GM12878 (cell line): ENCODE data around the gene CHST8.

Experiments
- CTCF ChIP-seq, 3 experiments: IDR thresholded peaks in 2 of 3; conservative IDR thresholded peaks in 1 of 3; 2 replicates each; pipeline ENCODE4 v1.5.1; 2011; ENCODE audit warnings: low read depth in 3 of 3, low read length in 3 of 3, mild to moderate bottlenecking in 3 of 3, control low read depth in 2 of 3, moderate library complexity in 2 of 3, inconsistent platforms in 1 of 3, mixed read lengths in 1 of 3; ENCODE audit not compliant: control insufficient read depth in 2 of 3, insufficient read depth in 1 of 3; ENCODE audit errors: extremely low read depth in 1 of 3
- EZH2 ChIP-seq: IDR thresholded peaks from 2 replicates; pipeline ENCODE4 v1.6.1; 2012; ENCODE audit warnings: low read depth, mild to moderate bottlenecking, control low read depth, inconsistent platforms, low read length, borderline replicate concordance; ENCODE audit not compliant: control insufficient read depth
- FOXM1 ChIP-seq: IDR thresholded peaks from 2 replicates; pipeline ENCODE4 v1.6.1; 2012; ENCODE audit warnings: low read depth, mild to moderate bottlenecking, inconsistent platforms, low read length, moderate library complexity
- POLR2AphosphoS5 ChIP-seq: IDR thresholded peaks from 2 replicates; pipeline ENCODE4 v1.6.1; 2011; ENCODE audit warnings: mild to moderate bottlenecking, low read length, inconsistent platforms
- SIN3A ChIP-seq: IDR thresholded peaks from 2 replicates; pipeline ENCODE4 v1.6.1; 2012; ENCODE audit warnings: low read depth, low read length, improper control_type of control experiment

DNA sequence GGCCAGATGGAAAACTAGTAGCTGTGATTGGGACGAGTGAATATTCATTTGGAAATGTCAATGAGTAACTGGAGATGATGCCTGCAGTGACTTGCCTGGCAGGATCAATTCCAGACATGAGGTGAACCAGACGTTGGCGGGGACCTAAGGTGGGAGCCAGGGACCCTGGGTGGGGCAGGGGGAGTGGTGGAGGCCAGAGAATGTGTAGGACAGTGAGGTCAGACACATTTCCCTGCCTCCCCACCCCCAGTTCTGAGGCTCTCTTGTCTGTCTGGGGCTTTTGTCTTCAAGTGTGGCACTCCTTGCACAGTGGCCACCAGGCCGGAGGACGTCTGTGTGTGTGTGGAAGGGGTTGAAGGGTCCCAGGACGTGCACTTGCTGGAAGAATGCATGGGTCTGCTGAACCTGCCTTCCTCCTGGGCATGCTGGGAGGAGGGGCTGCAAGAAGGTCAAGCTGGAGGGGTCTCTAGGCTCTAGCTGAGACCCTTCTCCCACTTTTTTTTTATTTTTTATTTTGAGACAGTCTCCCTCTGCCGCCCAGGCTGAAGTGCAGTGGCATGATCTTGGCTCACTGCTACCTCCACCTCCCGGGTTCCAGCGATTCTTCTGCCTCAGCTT, 51.6 kb downstream of the CHST8 start:
- no peak for TF ChIP-seq FOXM1
- no peak for TF ChIP-seq CTCF (IDR thresholded peaks at IDR 0.05 in 2 of 3, conservative IDR thresholded peaks at IDR 0.05 in 1 of 3; ENCODE audit: control insufficient read depth in 2 of 3, extremely low read depth in 1 of 3, insufficient read depth in 1 of 3, low read depth in 3 of 3, low read length in 3 of 3)
- TF ChIP-seq SIN3A = no peak
- no peak for TF ChIP-seq EZH2
- no peak for TF ChIP-seq POLR2AphosphoS5
